ENCODE data around the gene ALG6. TPM values are rescaled to one million over a fixed set of nuclear protein-coding genes. Genes with fewer than 3 reads are reported as not detected.

ALG6 gene
- total and polyA plus RNA-seq, 2 of the 13 experiments (the other 11 are each of a cell fraction or from before 2014, with no cell fraction given) = 6.8 to 8.1 TPM

GRCh38 chr1:63367215-63368103 is at the start of gene ALG6 (continued):
- TF ChIP-seq FUBP1 (CRISPR knock-in tag; IDR thresholded peaks at IDR 0.05; ENCODE audit: borderline replicate concordance) (no peak), DMTF1 (CRISPR knock-in tag; IDR thresholded peaks at IDR 0.05) (no peak), ONECUT2 (CRISPR knock-in tag; IDR thresholded peaks at IDR 0.05) (0 out of 2 replicates have a peak, but pooled peaks have one; percentile 23), RBM39 (IDR thresholded peaks at IDR 0.05; ENCODE audit: low read depth, low read length, poor library complexity, severe bottlenecking) (peak; percentile 77), ZNF407 (CRISPR knock-in tag; IDR thresholded peaks at IDR 0.05; ENCODE audit: not compliant biosample characterization) (peak; percentile 50), BRCA1 (CRISPR knock-in tag; IDR thresholded peaks at IDR 0.05) (no peak), SP2 (CRISPR knock-in tag; IDR thresholded peaks at IDR 0.05) (no peak), FOXM1 (CRISPR knock-in tag; IDR thresholded peaks at IDR 0.05) (no peak), ZNF281 (CRISPR knock-in tag; IDR thresholded peaks at IDR 0.05; ENCODE audit: borderline replicate concordance) (no peak), FOXJ3 (CRISPR knock-in tag; IDR thresholded peaks at IDR 0.05; ENCODE audit: borderline replicate concordance) (no peak), TCF7L2 (IDR thresholded peaks at IDR 0.05; ENCODE audit: low read depth, low read length) (no peak), MAFG (CRISPR knock-in tag; IDR thresholded peaks at IDR 0.05) (no peak)
